Activated B cell treated with CpG ODN at 0.5 μM for 24 hours (primary cell): Measurements from ENCODE around the gene SYNE3. TPM values are rescaled to one million over a fixed set of nuclear protein-coding genes. Genes with fewer than 3 reads are reported as not detected.

Experiments used
- ATAC-seq: fragments of 200-7000 bp; cut with Tn5 transposase; one replicate; pipeline ENCODE4 v1.10.0; 2021; ENCODE audit warnings: low read depth, mild to moderate bottlenecking, moderate library complexity
- CTCF ChIA-PET: fragments of 350-600 bp; sonication (Branson Sonifier 250); formaldehyde crosslinking; loops from one replicate; lab custom pipeline; 2021; ENCODE audit warnings: antibody characterized with exemption; lab: Charles Lee
- POLR2A ChIA-PET: fragments of 350-600 bp; sonication (Branson Sonifier 250); formaldehyde crosslinking; loops from one replicate; lab custom pipeline; 2021; ENCODE audit warnings: antibody characterized with exemption; lab: Charles Lee
- DNase-seq: peaks from one replicate; pipeline ENCODE4 v3.0.0; 2022
- H3K27ac Mint-ChIP-seq: one replicate; pipeline ENCODE4 v1.8.0; 2020; ENCODE audit warnings: mixed read lengths
- H3K27me3 Mint-ChIP-seq: one replicate; pipeline ENCODE4 v1.8.0; 2021; ENCODE audit warnings: mixed read lengths
- H3K36me3 Mint-ChIP-seq: one replicate; pipeline ENCODE4 v1.8.0; 2021; ENCODE audit warnings: low read depth, mixed read lengths
- H3K4me1 Mint-ChIP-seq: one replicate; pipeline ENCODE4 v1.8.0; 2021; ENCODE audit warnings: mixed read lengths
- H3K4me3 Mint-ChIP-seq: one replicate; pipeline ENCODE4 v1.8.0; 2020; ENCODE audit warnings: mild to moderate bottlenecking, mixed read lengths
- H3K9me3 Mint-ChIP-seq: one replicate; pipeline ENCODE4 v1.8.0; 2020; ENCODE audit warnings: mixed read lengths
- intact Hi-C: fragments of 100-400 bp; cut with micrococcal nuclease; formaldehyde crosslinking; loops from one replicate; pipeline ENCODE4 v1.15.1; 2024
- total RNA-seq: library from RNA; stranded (reverse); gene quantifications from 2 replicates; pipeline ENCODE4 v1.2.3, GENCODE V29; 2022
- TF ChIP-seq, protein P1 (sequence below): fragments of 200-600 bp; IDR thresholded peaks from one replicate; pipeline ENCODE4 v1.8.0; 2022; ENCODE audit warnings: antibody characterized with exemption, mild to moderate bottlenecking

SYNE3 gene
- total RNA-seq, 1 donor from 2014 or later, result 104 TPM

DNA sequence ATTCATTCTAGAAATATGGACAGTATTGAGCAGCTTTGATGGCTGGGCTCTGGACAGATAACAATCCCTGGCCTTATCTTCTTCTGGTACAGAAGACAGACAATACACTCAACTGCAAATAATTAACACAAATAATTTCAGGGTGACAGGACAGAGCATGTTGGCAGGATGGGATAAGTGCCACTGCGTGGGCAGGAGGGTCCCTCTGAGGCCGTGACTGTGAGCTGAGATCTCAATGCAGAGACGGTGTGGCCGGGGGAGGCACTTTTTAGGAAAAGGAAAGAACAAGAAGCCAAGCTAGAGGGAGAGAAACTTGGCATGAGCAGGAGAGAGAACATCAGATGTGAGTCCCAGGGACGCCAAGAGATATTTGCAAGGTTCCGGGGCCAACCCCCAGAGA lies 8.1 kb downstream of the SYNE3 start:
- ChIA-PET POLR2A (interaction anchor here (1.0 to 3.4 kb wide), 3 partner anchors 11 to 159 kb away, joined by 3 to 12 read pairs (median 12); no protein-coding TSS in a partner anchor), CTCF (interaction anchor here (0.8 kb wide), 1 partner anchor 19 kb away, joined by 3 read pairs; no protein-coding TSS in a partner anchor)
- Mint-ChIP-seq H3K27ac (peak overlapping the region; percentile 59), H3K9me3 (no peaks in the 10 kb centered on the region), H3K4me1 (peaks cover 89% of the 10 kb centered on the region), H3K27me3 (no peaks in the 10 kb centered on the region), H3K4me3 (no peak overlapping the region), H3K36me3 (peaks cover 76% of the 10 kb centered on the region)
- intact Hi-C loops, result no loop called here
- TF ChIP-seq, protein P1, sequence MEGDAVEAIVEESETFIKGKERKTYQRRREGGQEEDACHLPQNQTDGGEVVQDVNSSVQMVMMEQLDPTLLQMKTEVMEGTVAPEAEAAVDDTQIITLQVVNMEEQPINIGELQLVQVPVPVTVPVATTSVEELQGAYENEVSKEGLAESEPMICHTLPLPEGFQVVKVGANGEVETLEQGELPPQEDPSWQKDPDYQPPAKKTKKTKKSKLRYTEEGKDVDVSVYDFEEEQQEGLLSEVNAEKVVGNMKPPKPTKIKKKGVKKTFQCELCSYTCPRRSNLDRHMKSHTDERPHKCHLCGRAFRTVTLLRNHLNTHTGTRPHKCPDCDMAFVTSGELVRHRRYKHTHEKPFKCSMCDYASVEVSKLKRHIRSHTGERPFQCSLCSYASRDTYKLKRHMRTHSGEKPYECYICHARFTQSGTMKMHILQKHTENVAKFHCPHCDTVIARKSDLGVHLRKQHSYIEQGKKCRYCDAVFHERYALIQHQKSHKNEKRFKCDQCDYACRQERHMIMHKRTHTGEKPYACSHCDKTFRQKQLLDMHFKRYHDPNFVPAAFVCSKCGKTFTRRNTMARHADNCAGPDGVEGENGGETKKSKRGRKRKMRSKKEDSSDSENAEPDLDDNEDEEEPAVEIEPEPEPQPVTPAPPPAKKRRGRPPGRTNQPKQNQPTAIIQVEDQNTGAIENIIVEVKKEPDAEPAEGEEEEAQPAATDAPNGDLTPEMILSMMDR, result no peak
- ATAC-seq, result no peak
- no peak for DNase-seq

DNA sequence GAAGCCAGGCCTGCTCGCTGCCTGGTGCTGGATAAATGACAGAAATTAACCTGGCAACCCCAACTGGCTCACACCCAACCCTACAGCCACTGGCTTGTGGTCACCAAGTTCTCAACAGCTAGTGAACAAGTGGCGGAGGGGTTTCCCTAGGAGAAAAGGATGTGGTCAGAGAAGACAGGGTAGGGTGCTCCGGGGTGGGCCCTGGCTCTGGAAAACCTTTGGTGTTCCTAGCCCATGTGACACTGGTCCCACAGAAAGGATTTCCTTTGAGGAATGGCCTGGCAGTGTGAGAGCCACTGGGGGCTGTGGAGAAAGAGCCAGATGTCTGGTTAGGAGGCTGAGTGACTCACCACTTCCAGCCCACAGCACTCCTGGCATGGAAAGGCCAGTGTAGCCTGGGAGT lies 8.7 kb downstream of the SYNE3 start:
- Mint-ChIP-seq H3K4me3 (no peak overlapping the region), H3K9me3 (no peaks in the 10 kb centered on the region), H3K27ac (no peak overlapping the region), H3K36me3 (peaks cover 74% of the 10 kb centered on the region), H3K27me3 (no peaks in the 10 kb centered on the region), H3K4me1 (peaks cover 89% of the 10 kb centered on the region)
- TF ChIP-seq, protein P1, result no peak
- intact Hi-C loops, result no loop called here
- no peak for DNase-seq
- POLR2A ChIA-PET, result interaction anchor here (1.2 to 9.8 kb wide), 4 partner anchors 7 to 27 kb away, joined by 3 to 85 read pairs (median 12); partner anchors contain the start of gene SYNE3
- no peak for ATAC-seq
- CTCF ChIA-PET, result interaction anchor here (0.8 kb wide), 1 partner anchor 20 kb away, joined by 3 read pairs; no protein-coding TSS in a partner anchor

DNA sequence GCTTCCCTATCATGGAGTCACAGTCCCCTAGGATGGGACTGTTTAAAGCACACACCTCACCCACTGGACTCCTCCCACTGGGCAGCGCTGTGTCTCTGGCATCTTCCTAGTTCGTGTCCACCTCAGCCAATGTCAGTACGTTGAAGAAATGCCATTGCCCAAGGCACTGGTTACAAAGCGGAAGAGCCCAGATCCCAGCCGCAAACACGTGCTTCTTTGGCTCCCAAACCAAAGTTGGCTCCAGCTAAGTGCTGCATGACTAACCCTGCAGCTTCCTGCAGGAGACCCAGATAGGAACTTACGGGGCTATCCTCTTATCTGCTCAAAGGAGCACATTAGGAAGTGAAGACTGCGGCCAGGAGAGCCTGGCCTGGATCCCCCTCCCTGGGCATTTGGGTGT lies 9.3 kb downstream of the SYNE3 start:
- Mint-ChIP-seq H3K36me3 (peaks cover 78% of the 10 kb centered on the region), H3K27ac (no peak overlapping the region), H3K27me3 (no peaks in the 10 kb centered on the region), H3K9me3 (no peaks in the 10 kb centered on the region), H3K4me1 (peaks cover 92% of the 10 kb centered on the region), H3K4me3 (no peak overlapping the region)
- intact Hi-C loops, result no loop called here
- ATAC-seq (no peak), DNase-seq (no peak)
- CTCF ChIA-PET, result interaction anchor here (1.0 kb wide), 1 partner anchor 11 kb away, joined by 3 read pairs; no protein-coding TSS in a partner anchor
- TF ChIP-seq, protein P1, result no peak
- POLR2A ChIA-PET, result interaction anchor here (1.2 to 9.8 kb wide), 3 partner anchors 8 to 27 kb away, joined by 3 to 85 read pairs (median 12); partner anchors contain the start of gene SYNE3

DNA sequence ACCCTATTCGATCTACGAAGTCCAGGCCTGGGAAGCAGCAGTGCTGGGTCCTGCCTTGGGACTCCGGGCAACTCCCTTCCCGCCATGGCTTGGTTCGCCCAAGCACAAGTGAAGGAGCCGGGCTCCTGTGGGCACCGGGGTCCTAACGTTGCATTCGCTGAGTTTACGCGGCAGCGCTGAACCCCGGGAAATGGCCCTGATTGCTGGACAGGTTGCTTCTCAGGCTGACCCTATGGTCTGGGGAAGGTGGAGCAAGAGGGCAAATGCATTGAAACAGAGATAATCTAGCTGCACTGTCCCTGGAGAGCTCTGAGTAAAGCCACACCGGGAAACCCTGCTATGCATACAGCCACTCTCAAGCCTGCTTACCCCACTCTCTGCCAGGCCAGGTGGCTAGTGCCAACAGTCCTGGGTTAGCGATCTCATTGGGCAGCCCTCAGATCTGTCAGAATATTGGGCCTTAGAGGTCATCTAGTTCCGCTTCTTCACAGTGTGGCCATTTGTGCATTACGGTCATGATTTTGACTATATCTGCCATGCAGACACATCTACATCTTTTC lies 11.3 kb downstream of the SYNE3 start:
- Mint-ChIP-seq H3K4me1 (peaks cover 94% of the 10 kb centered on the region), H3K27me3 (no peaks in the 10 kb centered on the region), H3K4me3 (no peak overlapping the region), H3K36me3 (peaks cover 83% of the 10 kb centered on the region), H3K9me3 (no peaks in the 10 kb centered on the region), H3K27ac (peak overlapping the region; percentile 51)
- TF ChIP-seq, protein P1, result no peak
- intact Hi-C loops, result no loop called here
- CTCF ChIA-PET, result interaction anchor here (1.1 to 1.2 kb wide), 3 partner anchors 10 to 78 kb away, joined by 3 to 5 read pairs (median 3); no protein-coding TSS in a partner anchor
- POLR2A ChIA-PET, result interaction anchor here (0.6 to 9.8 kb wide), 7 partner anchors 9 to 367 kb away, joined by 3 to 85 read pairs (median 6); partner anchors contain the start of gene SYNE3
- ATAC-seq, result peak; percentile 47
- no peak for DNase-seq
